DMS 273 (cell line): ENCODE measurements around the gene COL25A1.
"Not testable (repeated sequence)": the region's sequence is repeated elsewhere in the genome, so short reads cannot be mapped to it uniquely, and the experiment has no call there.

Experiments used
- DNase-seq: peaks from one replicate; lab custom pipeline; 2025; ENCODE audit not compliant: unreplicated experiment; lab: John Stamatoyannopoulos, UW

Gene COL25A1

GRCh38 chr4:109016200-109016599, 286.3 kb downstream of the COL25A1 start:
- no peak for DNase-seq

- no peak for DNase-seq
These were observed 287.0 kb downstream of the COL25A1 start for GRCh38 chr4:109015413-109015810.

- DNase-seq = no peak
These were observed 287.7 kb downstream of the COL25A1 start for GRCh38 chr4:109014593-109015412.

GRCh38 chr4:109012286-109012880, 290.1 kb downstream of the COL25A1 start:
- no peak for DNase-seq

GRCh38 chr4:109011241-109012026, 291.0 kb downstream of the COL25A1 start:
- no peak for DNase-seq

- peak; percentile 5 for DNase-seq
These were observed 291.9 kb downstream of the COL25A1 start for GRCh38 chr4:109010521-109010920.

GRCh38 chr4:109009909-109010308, 292.5 kb downstream of the COL25A1 start:
- peak; percentile 92 for DNase-seq

GRCh38 chr4:109007976-109008375, 294.5 kb downstream of the COL25A1 start:
- DNase-seq = peak; percentile 1

GRCh38 chr4:109005523-109005922, 296.9 kb downstream of the COL25A1 start:
- no peak for DNase-seq

- DNase-seq = no peak
These were observed 298.0 kb downstream of the COL25A1 start for GRCh38 chr4:109004418-109004817.

GRCh38 chr4:109003964-109004363, 298.5 kb downstream of the COL25A1 start:
- DNase-seq = no peak

GRCh38 chr4:108991551-108992328, 310.7 kb downstream of the COL25A1 start:
- DNase-seq = no peak

- DNase-seq = no peak
These were observed 313.8 kb downstream of the COL25A1 start for GRCh38 chr4:108988464-108989195.

- DNase-seq = not testable (repeated sequence)
These were observed 318.0 kb downstream of the COL25A1 start for GRCh38 chr4:108984495-108984894.

GRCh38 chr4:108982402-108983185, 319.9 kb downstream of the COL25A1 start:
- DNase-seq = no peak

- no peak for DNase-seq
These were observed 321.8 kb downstream of the COL25A1 start for GRCh38 chr4:108980455-108981239.

GRCh38 chr4:108979759-108980158, 322.7 kb downstream of the COL25A1 start:
- DNase-seq = no peak

GRCh38 chr4:108978066-108978465, 324.4 kb downstream of the COL25A1 start:
- DNase-seq = no peak
